ENCODE data around the gene RUNX1. TPM values are rescaled to one million over a fixed set of nuclear protein-coding genes. Genes with fewer than 3 reads are reported as not detected.

Gene RUNX1
- total RNA-seq, 1 donor from 2014 or later, result 92.1 TPM

DNA sequence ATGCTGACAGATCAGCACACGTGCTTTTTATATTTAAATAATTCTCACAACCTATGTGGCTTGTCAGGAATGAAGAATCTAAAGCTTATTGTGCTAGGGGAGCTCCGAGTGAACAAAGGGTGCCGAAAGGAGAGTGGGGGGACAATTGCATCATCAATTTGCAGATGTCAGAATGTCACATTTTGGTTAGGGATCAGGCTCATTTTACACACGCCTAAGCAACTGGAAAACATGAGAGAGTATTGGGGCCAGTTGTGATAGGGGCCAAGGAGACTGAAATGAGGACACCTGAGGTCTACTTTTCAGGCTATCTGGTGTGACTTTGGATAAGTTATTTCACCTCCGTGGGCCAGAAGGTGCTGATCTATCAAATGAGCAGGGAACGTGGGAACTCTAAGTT, 31.8 kb downstream of the RUNX1 start:
- H3K36me3 Mint-ChIP-seq (ENCODE audit: low read depth), result peaks cover 51% of the 10 kb centered on the region
- H3K4me1 Mint-ChIP-seq, result peaks cover 33% of the 10 kb centered on the region
- H3K9me3 Mint-ChIP-seq, result no peaks in the 10 kb centered on the region
- H3K4me3 Mint-ChIP-seq, result no peak overlapping the region
- no peak for DNase-seq
- no peak for ATAC-seq (ENCODE audit: low read depth)
- POLR2A ChIA-PET, result no interaction called here
- H3K27ac Mint-ChIP-seq, result no peak overlapping the region
- TF ChIP-seq, protein P1, sequence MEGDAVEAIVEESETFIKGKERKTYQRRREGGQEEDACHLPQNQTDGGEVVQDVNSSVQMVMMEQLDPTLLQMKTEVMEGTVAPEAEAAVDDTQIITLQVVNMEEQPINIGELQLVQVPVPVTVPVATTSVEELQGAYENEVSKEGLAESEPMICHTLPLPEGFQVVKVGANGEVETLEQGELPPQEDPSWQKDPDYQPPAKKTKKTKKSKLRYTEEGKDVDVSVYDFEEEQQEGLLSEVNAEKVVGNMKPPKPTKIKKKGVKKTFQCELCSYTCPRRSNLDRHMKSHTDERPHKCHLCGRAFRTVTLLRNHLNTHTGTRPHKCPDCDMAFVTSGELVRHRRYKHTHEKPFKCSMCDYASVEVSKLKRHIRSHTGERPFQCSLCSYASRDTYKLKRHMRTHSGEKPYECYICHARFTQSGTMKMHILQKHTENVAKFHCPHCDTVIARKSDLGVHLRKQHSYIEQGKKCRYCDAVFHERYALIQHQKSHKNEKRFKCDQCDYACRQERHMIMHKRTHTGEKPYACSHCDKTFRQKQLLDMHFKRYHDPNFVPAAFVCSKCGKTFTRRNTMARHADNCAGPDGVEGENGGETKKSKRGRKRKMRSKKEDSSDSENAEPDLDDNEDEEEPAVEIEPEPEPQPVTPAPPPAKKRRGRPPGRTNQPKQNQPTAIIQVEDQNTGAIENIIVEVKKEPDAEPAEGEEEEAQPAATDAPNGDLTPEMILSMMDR (IDR thresholded peaks at IDR 0.05), result no peak
- CTCF ChIA-PET, result no interaction called here
- intact Hi-C loops (cut with micrococcal nuclease), result no loop called here
- no peaks in the 10 kb centered on the region for H3K27me3 Mint-ChIP-seq

DNA sequence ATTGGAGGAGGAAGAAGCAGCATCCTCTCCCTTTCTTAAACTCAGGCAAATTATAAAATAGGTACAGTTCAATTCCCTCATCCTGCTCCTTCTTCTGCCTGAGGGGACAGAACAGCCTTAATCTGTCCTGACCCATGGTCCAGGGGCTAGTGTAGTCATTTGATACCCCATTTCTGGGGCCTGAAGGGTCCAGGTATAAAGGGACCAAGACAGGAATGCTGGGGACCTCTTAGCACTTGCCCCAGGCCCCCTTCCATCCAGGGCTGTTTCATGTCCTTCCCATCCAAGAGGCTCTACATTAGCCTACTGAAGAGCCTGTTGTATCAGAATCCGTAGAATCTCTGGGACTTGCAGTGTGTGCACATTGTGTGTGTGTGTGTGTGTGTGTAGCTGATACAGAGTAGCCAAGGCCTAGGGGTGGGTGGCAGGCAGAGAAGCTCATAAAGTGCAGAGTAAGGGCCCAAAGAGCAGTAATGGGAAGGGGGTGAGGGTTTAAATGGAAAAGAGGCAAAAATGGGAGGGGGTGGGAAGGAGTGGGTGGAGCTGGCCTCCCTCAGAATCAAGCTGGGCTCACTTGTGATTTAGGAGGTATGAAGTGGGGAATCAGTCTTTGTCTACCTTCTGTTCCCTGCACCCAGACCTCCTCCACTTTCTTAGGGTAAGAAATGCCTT, 32.4 kb downstream of the RUNX1 start:
- ChIA-PET POLR2A (interaction anchor here (0.7 kb wide), 1 partner anchor 56 kb away, joined by 4 read pairs; no protein-coding TSS in a partner anchor), CTCF (interaction anchor here (1.2 kb wide), 2 partner anchors 10 to 383 kb away, joined by 3 read pairs; no protein-coding TSS in a partner anchor)
- TF ChIP-seq, protein P1 (IDR thresholded peaks at IDR 0.05), result no peak
- ATAC-seq (ENCODE audit: low read depth), result no peak
- no peaks in the 10 kb centered on the region for H3K27me3 Mint-ChIP-seq
- peaks cover 32% of the 10 kb centered on the region for H3K4me1 Mint-ChIP-seq
- H3K36me3 Mint-ChIP-seq (ENCODE audit: low read depth), result peaks cover 45% of the 10 kb centered on the region
- no peak overlapping the region for H3K27ac Mint-ChIP-seq
- intact Hi-C loops (cut with micrococcal nuclease), result no loop called here
- no peaks in the 10 kb centered on the region for H3K9me3 Mint-ChIP-seq
- no peak for DNase-seq
- no peak overlapping the region for H3K4me3 Mint-ChIP-seq

DNA sequence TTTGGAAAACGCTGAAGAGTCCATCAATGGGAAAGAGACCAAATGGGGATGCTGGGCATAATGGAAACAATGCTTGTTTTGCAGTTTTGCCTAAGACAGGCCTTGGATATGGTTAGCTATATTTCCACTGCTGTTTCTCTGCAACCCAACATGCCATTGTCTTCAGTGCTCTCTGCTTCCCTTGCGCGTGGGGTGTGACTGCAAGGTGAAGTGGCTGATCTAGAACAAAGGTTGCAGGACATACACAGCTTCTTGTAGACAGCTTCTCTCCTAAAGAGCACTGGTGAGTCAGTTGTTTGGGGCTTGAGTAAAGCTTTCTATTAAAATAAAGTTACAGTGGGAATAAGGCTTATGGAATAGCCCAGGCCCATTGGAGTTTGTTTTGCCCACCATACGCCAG, 33.0 kb downstream of the RUNX1 start:
- DNase-seq (no peak), ATAC-seq (ENCODE audit: low read depth) (no peak)
- no peak overlapping the region for H3K27ac Mint-ChIP-seq
- H3K27me3 Mint-ChIP-seq, result no peaks in the 10 kb centered on the region
- H3K36me3 Mint-ChIP-seq (ENCODE audit: low read depth), result peaks cover 41% of the 10 kb centered on the region
- TF ChIP-seq, protein P1 (IDR thresholded peaks at IDR 0.05), result no peak
- intact Hi-C loops (cut with micrococcal nuclease), result no loop called here
- no peaks in the 10 kb centered on the region for H3K9me3 Mint-ChIP-seq
- H3K4me1 Mint-ChIP-seq, result peaks cover 30% of the 10 kb centered on the region
- ChIA-PET CTCF (interaction anchor here (1.2 kb wide), 2 partner anchors 10 to 384 kb away, joined by 3 read pairs; no protein-coding TSS in a partner anchor), POLR2A (no interaction called here)
- no peak overlapping the region for H3K4me3 Mint-ChIP-seq

DNA sequence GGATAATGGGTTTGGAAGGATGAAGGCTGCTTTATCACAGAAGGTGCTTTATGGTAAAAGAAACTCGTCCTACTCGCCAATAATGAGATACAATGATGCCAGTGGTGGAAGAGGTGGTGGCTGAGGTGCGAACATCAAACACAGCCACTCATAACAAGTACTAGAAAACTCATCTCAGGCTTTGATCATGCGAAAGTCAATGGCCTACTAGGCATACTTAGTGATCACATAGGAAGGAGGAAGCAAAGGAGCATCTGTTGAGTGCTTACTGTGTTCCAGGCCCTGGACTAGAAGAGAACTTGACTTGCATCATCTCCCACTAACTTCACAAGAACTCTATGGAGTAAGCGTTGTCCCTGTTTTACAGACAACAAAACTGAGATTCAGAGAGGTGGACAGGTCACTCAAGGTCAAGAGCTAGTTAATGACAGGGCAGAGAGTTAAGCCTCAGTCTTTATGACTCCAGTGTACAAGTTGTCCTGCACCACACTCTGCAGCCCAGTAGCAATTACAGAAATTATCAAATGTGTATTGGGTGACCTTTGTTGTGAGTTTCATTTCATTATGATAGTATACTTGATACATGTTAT, 33.6 kb downstream of the RUNX1 start:
- ATAC-seq (ENCODE audit: low read depth), result no peak
- no peaks in the 10 kb centered on the region for H3K27me3 Mint-ChIP-seq
- POLR2A ChIA-PET, result interaction anchor here (1.3 kb wide), 1 partner anchor 12 kb away, joined by 4 read pairs; no protein-coding TSS in a partner anchor

More for the DNA sequence above, 33.6 kb downstream of the RUNX1 start:
- intact Hi-C loops (cut with micrococcal nuclease), result no loop called here
- Mint-ChIP-seq H3K27ac (no peak overlapping the region), H3K9me3 (no peaks in the 10 kb centered on the region), H3K4me1 (peaks cover 25% of the 10 kb centered on the region), H3K4me3 (no peak overlapping the region), H3K36me3 (ENCODE audit: low read depth) (peaks cover 43% of the 10 kb centered on the region)
- TF ChIP-seq, protein P1 (IDR thresholded peaks at IDR 0.05), result no peak
- no peak for DNase-seq
- CTCF ChIA-PET, result interaction anchor here (1.2 kb wide), 2 partner anchors 11 to 385 kb away, joined by 3 read pairs; no protein-coding TSS in a partner anchor

Measured in activated B cell treated with CpG ODN at 0.5 μM for 24 hours (primary cell).